Measurements from ENCODE around the gene SH3PXD2A. TPM values are rescaled to one million over a fixed set of nuclear protein-coding genes. Genes with fewer than 3 reads are reported as not detected.

SH3PXD2A gene
- total and polyA plus RNA-seq, 10 donors = 2.6 to 50.0 (median 35.2) TPM

GRCh38 chr10:103746598-103746997 is 108.8 kb downstream of the SH3PXD2A start:
- H3K36me3 ChIP-seq = no peaks in the 10 kb centered on the region
- H3K4me3 ChIP-seq = no peak overlapping the region
- WGBS, 5 donors = 73 to 94% (median 89%) methylated on average over 9 of the region's 9 CpGs
- peaks cover 0 to 8% (median 0%) of the 10 kb centered on the region in 6 donors for H3K4me1 ChIP-seq
- no peak for DNase-seq
- intact Hi-C loops (cut with DNase I; ENCODE audit: low total_unique reads) = no loop called here
- no peaks in the 10 kb centered on the region for H3K9me3 ChIP-seq
- no peak overlapping the region for H3K27ac ChIP-seq
- H3K27me3 ChIP-seq (replicated peaks in 1 of 7) = no peaks in the 10 kb centered on the region
- no peak for TF ChIP-seq POLR2AphosphoS5 (IDR thresholded peaks at IDR 0.05)

GRCh38 chr10:103745341-103746247 is 109.8 kb downstream of the SH3PXD2A start:
- H3K4me1 ChIP-seq = peaks cover 0 to 8% (median 0%) of the 10 kb centered on the region in 6 donors
- no peaks in the 10 kb centered on the region for H3K27me3 ChIP-seq (replicated peaks in 1 of 7)
- H3K36me3 ChIP-seq = no peaks in the 10 kb centered on the region
- no peaks in the 10 kb centered on the region for H3K9me3 ChIP-seq
- H3K4me3 ChIP-seq = no peak overlapping the region
- no peak for TF ChIP-seq POLR2AphosphoS5 (IDR thresholded peaks at IDR 0.05)
- no peak for TF ChIP-seq POLR2A (IDR thresholded peaks at IDR 0.05)
- TF ChIP-seq CTCF (IDR thresholded peaks at IDR 0.05 in 8 of 11, conservative IDR thresholded peaks at IDR 0.05 in 3 of 11) = no peak
- no peak for DNase-seq
- H3K27ac ChIP-seq = no peak overlapping the region
- WGBS, 5 donors = 69 to 81% (median 71%) methylated on average over 13 to 17 of the region's 17 CpGs
- intact Hi-C loops (cut with DNase I; ENCODE audit: low total_unique reads) = no loop called here

- intact Hi-C loops (cut with DNase I; ENCODE audit: low total_unique reads) = no loop called here
- Histone ChIP-seq H3K36me3 (no peaks in the 10 kb centered on the region), H3K27ac (no peak overlapping the region), H3K4me1 (peaks cover 0 to 21% (median 5%) of the 10 kb centered on the region in 6 donors), H3K4me3 (no peak overlapping the region), H3K27me3 (replicated peaks in 1 of 7) (no peaks in the 10 kb centered on the region), H3K9me3 (no peaks in the 10 kb centered on the region)
- no peak for DNase-seq
- WGBS, 5 donors = 74 to 86% (median 84%) methylated on average over 6 of the region's 6 CpGs
- no peak for TF ChIP-seq POLR2A (IDR thresholded peaks at IDR 0.05)
Measured at GRCh38 chr10:103742824-103743223, 112.6 kb downstream of the SH3PXD2A start.

GRCh38 chr10:103740611-103741010 is 114.8 kb downstream of the SH3PXD2A start:
- Histone ChIP-seq H3K27me3 (replicated peaks in 1 of 7) (no peaks in the 10 kb centered on the region), H3K9me3 (no peaks in the 10 kb centered on the region), H3K36me3 (no peaks in the 10 kb centered on the region), H3K27ac (no peak overlapping the region), H3K4me3 (no peak overlapping the region), H3K4me1 (peaks cover 0 to 19% (median 5%) of the 10 kb centered on the region in 6 donors)
- TF ChIP-seq POLR2AphosphoS5 (IDR thresholded peaks at IDR 0.05) = no peak
- no peak for TF ChIP-seq POLR2A (IDR thresholded peaks at IDR 0.05)
- intact Hi-C loops (cut with DNase I; ENCODE audit: low total_unique reads) = no loop called here
- WGBS, 5 donors = 72 to 75% (median 73%) methylated on average over 5 of the region's 5 CpGs
- DNase-seq = no peak

- 64 to 78% (median 73%) methylated on average over 13 of the region's 13 CpGs for WGBS, 5 donors
- H3K27ac ChIP-seq = no peak overlapping the region
- no peak overlapping the region for H3K4me3 ChIP-seq
- intact Hi-C loops (cut with DNase I; ENCODE audit: low total_unique reads) = no loop called here
- H3K4me1 ChIP-seq = peaks cover 0 to 18% (median 5%) of the 10 kb centered on the region in 6 donors
- no peak for DNase-seq
- no peaks in the 10 kb centered on the region for H3K36me3 ChIP-seq
- no peak for TF ChIP-seq POLR2AphosphoS5 (IDR thresholded peaks at IDR 0.05)
- TF ChIP-seq CTCF (IDR thresholded peaks at IDR 0.05 in 8 of 11, conservative IDR thresholded peaks at IDR 0.05 in 3 of 11) = no peak
- TF ChIP-seq POLR2A (IDR thresholded peaks at IDR 0.05) = no peak
- no peaks in the 10 kb centered on the region for H3K27me3 ChIP-seq (replicated peaks in 1 of 7)
- H3K9me3 ChIP-seq = no peaks in the 10 kb centered on the region
Measured at GRCh38 chr10:103739039-103739764, 116.2 kb downstream of the SH3PXD2A start.
